Hepatocyte (in vitro differentiated cells): ENCODE results near the gene CPTP.

ENCODE experiments used
- EZH2 ChIP-seq: fragments of 200-600 bp; sonication (generic); IDR thresholded peaks from 2 replicates; pipeline ENCODE4 v1.6.1; 2016; ENCODE audit warnings: antibody characterized with exemption, mild to moderate bottlenecking, borderline replicate concordance
- TF ChIP-seq, protein P1 (sequence below): fragments of 200-600 bp; sonication (generic); IDR thresholded peaks from 2 replicates; pipeline ENCODE4 v1.5.1; 2016; ENCODE audit warnings: antibody characterized with exemption, mild to moderate bottlenecking; ENCODE audit not compliant: poor library complexity

DNA sequence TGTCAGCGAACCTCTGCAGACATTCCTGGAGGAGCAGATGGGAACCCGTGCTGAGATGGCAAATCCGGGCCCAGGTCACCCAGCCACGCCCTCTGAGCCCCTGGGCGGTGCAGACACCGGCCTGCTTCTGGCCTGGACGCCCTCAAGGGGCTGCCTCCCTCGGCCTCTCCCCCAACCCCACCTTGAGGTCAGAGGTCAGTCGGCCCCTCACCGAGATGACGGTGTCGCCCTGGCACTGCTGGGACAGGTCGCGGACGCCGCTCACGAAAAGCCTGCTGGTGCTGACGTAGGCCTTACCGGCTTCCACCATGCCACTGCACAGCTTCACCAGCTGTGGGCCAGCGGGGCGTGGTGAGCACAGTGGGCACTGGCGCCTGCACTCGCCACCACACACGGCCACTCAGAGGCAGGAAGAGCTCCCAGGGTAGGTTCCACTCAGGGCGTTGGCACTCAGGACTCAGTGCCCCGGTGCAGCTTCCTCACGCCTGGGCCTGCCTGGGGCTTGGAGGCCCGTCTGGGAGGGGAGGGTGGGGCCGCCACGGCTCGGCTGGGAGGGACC is 21.6 kb upstream of the CPTP start:
- TF ChIP-seq, protein P1, sequence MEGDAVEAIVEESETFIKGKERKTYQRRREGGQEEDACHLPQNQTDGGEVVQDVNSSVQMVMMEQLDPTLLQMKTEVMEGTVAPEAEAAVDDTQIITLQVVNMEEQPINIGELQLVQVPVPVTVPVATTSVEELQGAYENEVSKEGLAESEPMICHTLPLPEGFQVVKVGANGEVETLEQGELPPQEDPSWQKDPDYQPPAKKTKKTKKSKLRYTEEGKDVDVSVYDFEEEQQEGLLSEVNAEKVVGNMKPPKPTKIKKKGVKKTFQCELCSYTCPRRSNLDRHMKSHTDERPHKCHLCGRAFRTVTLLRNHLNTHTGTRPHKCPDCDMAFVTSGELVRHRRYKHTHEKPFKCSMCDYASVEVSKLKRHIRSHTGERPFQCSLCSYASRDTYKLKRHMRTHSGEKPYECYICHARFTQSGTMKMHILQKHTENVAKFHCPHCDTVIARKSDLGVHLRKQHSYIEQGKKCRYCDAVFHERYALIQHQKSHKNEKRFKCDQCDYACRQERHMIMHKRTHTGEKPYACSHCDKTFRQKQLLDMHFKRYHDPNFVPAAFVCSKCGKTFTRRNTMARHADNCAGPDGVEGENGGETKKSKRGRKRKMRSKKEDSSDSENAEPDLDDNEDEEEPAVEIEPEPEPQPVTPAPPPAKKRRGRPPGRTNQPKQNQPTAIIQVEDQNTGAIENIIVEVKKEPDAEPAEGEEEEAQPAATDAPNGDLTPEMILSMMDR: no peak
- TF ChIP-seq EZH2: no peak
